Measurements from ENCODE around the gene XPC.

- TF ChIP-seq CTCF (IDR thresholded peaks at IDR 0.05) (no peak), POLR2A (IDR thresholded peaks at IDR 0.05) (no peak)
Observed at GRCh38 chr3:14138109-14138877, 40.1 kb downstream of the XPC start.
